IgD-negative memory B cell (primary cell): ENCODE measurements around the gene NR1D1. TPM values are rescaled to one million over a fixed set of nuclear protein-coding genes. Genes with fewer than 3 reads are reported as not detected.

Experiments used
- H3K27ac Mint-ChIP-seq, 3 donors: one replicate each; pipeline ENCODE4 v1.8.0; 2020 to 2022; ENCODE audit warnings: mild to moderate bottlenecking in 3 of 3, mixed read lengths in 3 of 3, moderate library complexity in 1 of 3
- H3K27me3 Mint-ChIP-seq: one replicate; pipeline ENCODE4 v1.8.0; 2021; ENCODE audit warnings: mixed read lengths
- H3K36me3 Mint-ChIP-seq: one replicate; pipeline ENCODE4 v1.8.0; 2020; ENCODE audit warnings: mild to moderate bottlenecking, mixed read lengths
- H3K4me1 Mint-ChIP-seq, 3 donors: one replicate each; pipeline ENCODE4 v1.8.0; 2020 to 2022; ENCODE audit warnings: mixed read lengths in 3 of 3, mild to moderate bottlenecking in 1 of 3
- H3K4me3 Mint-ChIP-seq, 4 donors: one replicate each; pipeline ENCODE4 v1.8.0; 2020 to 2022; ENCODE audit warnings: mild to moderate bottlenecking in 4 of 4, mixed read lengths in 4 of 4, moderate library complexity in 3 of 4
- H3K9me3 Mint-ChIP-seq, 3 donors: one replicate each; pipeline ENCODE4 v1.8.0; 2020 to 2021; ENCODE audit warnings: mixed read lengths in 3 of 3, mild to moderate bottlenecking in 1 of 3
- polyA plus RNA-seq: library from polyadenylated mRNA; unstranded; fragments of 300-500 nt; fragmentation: Illumina TruSeq; gene quantifications from one replicate; pipeline ENCODE4 v1.2.3, GENCODE V29; 2021

The NR1D1 gene
- polyA plus RNA-seq, 1 donor from 2014 or later = 3.6 TPM

- H3K36me3 Mint-ChIP-seq = no peaks in the 10 kb centered on the region
- peaks cover 24 to 51% (median 32%) of the 10 kb centered on the region in 3 donors for H3K4me1 Mint-ChIP-seq
- H3K4me3 Mint-ChIP-seq = peak overlapping the region in 2 of 4 donors; percentile 54 to 63
- H3K27me3 Mint-ChIP-seq = no peaks in the 10 kb centered on the region
- no peaks in the 10 kb centered on the region for H3K9me3 Mint-ChIP-seq
- peak overlapping the region in 1 of 3 donors; percentile 26 for H3K27ac Mint-ChIP-seq
These were observed 5.7 kb upstream of the NR1D1 start for GRCh38 chr17:40105861-40106759.

GRCh38 chr17:40104594-40105486 lies 4.5 kb upstream of the NR1D1 start:
- Mint-ChIP-seq H3K4me3 (peak overlapping the region in 2 of 4 donors; percentile 13 to 15), H3K36me3 (no peaks in the 10 kb centered on the region), H3K9me3 (no peaks in the 10 kb centered on the region), H3K4me1 (peaks cover 23 to 47% (median 29%) of the 10 kb centered on the region in 3 donors), H3K27ac (no peak overlapping the region), H3K27me3 (no peaks in the 10 kb centered on the region)

GRCh38 chr17:40103688-40104087 lies 3.3 kb upstream of the NR1D1 start:
- peak overlapping the region; percentile 26 to 91 (median 78) for H3K27ac Mint-ChIP-seq
- H3K4me3 Mint-ChIP-seq = peak overlapping the region in 2 of 4 donors; percentile 21 to 23

GRCh38 chr17:40103071-40103661 lies 2.8 kb upstream of the NR1D1 start:
- Mint-ChIP-seq H3K9me3 (no peaks in the 10 kb centered on the region), H3K36me3 (no peaks in the 10 kb centered on the region), H3K27ac (peak overlapping the region; percentile 26 to 91 (median 88)), H3K4me3 (peak overlapping the region in 2 of 4 donors; percentile 21 to 23), H3K27me3 (no peaks in the 10 kb centered on the region), H3K4me1 (peaks cover 32 to 47% (median 33%) of the 10 kb centered on the region in 3 donors)

More at GRCh38 chr17:40103688-40104087, 3.3 kb upstream of the NR1D1 start:
- Mint-ChIP-seq H3K27me3 (no peaks in the 10 kb centered on the region), H3K4me1 (peaks cover 31 to 46% (median 33%) of the 10 kb centered on the region in 3 donors), H3K9me3 (no peaks in the 10 kb centered on the region), H3K36me3 (no peaks in the 10 kb centered on the region)

- no peaks in the 10 kb centered on the region for H3K36me3 Mint-ChIP-seq
- H3K9me3 Mint-ChIP-seq = no peaks in the 10 kb centered on the region
- no peaks in the 10 kb centered on the region for H3K27me3 Mint-ChIP-seq
- H3K4me3 Mint-ChIP-seq = peak overlapping the region; percentile 92 to 98 (median 97)
- H3K27ac Mint-ChIP-seq = peak overlapping the region; percentile 74 to 100 (median 78)
- peaks cover 20 to 49% (median 36%) of the 10 kb centered on the region in 3 donors for H3K4me1 Mint-ChIP-seq
These were observed 1.2 kb upstream of the NR1D1 start for GRCh38 chr17:40101367-40102210.

- Mint-ChIP-seq H3K36me3 (peaks cover 4% of the 10 kb centered on the region), H3K9me3 (no peaks in the 10 kb centered on the region), H3K27ac (peak overlapping the region; percentile 74 to 100 (median 93)), H3K27me3 (no peaks in the 10 kb centered on the region), H3K4me1 (peaks cover 26 to 49% (median 43%) of the 10 kb centered on the region in 3 donors), H3K4me3 (peak overlapping the region; percentile 92 to 98 (median 97))
These were observed 429 bp upstream of the NR1D1 start for GRCh38 chr17:40100669-40101366.

GRCh38 chr17:40099619-40100418 lies 570 bp downstream of the NR1D1 start:
- no peaks in the 10 kb centered on the region for H3K9me3 Mint-ChIP-seq
- H3K27me3 Mint-ChIP-seq = no peaks in the 10 kb centered on the region
- H3K4me3 Mint-ChIP-seq = peak overlapping the region; percentile 92 to 98 (median 97)
- peaks cover 4% of the 10 kb centered on the region for H3K36me3 Mint-ChIP-seq
- H3K27ac Mint-ChIP-seq = peak overlapping the region; percentile 74 to 100 (median 93)
- peaks cover 27 to 53% (median 42%) of the 10 kb centered on the region in 3 donors for H3K4me1 Mint-ChIP-seq

- Mint-ChIP-seq H3K4me3 (peak overlapping the region; percentile 92 to 98 (median 97)), H3K27me3 (no peaks in the 10 kb centered on the region), H3K36me3 (peaks cover 4% of the 10 kb centered on the region), H3K27ac (peak overlapping the region; percentile 74 to 100 (median 93)), H3K9me3 (no peaks in the 10 kb centered on the region), H3K4me1 (peaks cover 27 to 51% (median 42%) of the 10 kb centered on the region in 3 donors)
These were observed 1.4 kb downstream of the NR1D1 start for GRCh38 chr17:40098846-40099618.

GRCh38 chr17:40097931-40098845 lies 2.2 kb downstream of the NR1D1 start:
- peaks cover 4% of the 10 kb centered on the region for H3K36me3 Mint-ChIP-seq
- no peaks in the 10 kb centered on the region for H3K9me3 Mint-ChIP-seq
- H3K4me1 Mint-ChIP-seq = peaks cover 27 to 47% (median 42%) of the 10 kb centered on the region in 3 donors
- H3K27ac Mint-ChIP-seq = peak overlapping the region; percentile 74 to 100 (median 93)
- H3K4me3 Mint-ChIP-seq = peak overlapping the region; percentile 75 to 98 (median 95)
- no peaks in the 10 kb centered on the region for H3K27me3 Mint-ChIP-seq

GRCh38 chr17:40097087-40097486 lies 3.3 kb downstream of the NR1D1 start:
- H3K4me3 Mint-ChIP-seq = peak overlapping the region; percentile 91 to 98 (median 92)

More at GRCh38 chr17:40097087-40097486, 3.3 kb downstream of the NR1D1 start:
- Mint-ChIP-seq H3K27me3 (no peaks in the 10 kb centered on the region), H3K36me3 (peaks cover 4% of the 10 kb centered on the region), H3K9me3 (no peaks in the 10 kb centered on the region), H3K27ac (peak overlapping the region; percentile 74 to 100 (median 93)), H3K4me1 (peaks cover 27 to 47% (median 42%) of the 10 kb centered on the region in 3 donors)
